A549 treated with CORT108297 at 1 μM for 4 hours (cell line): Measurements from ENCODE around the gene CD180. TPM values are rescaled to one million over a fixed set of nuclear protein-coding genes. Genes with fewer than 3 reads are reported as not detected.

ENCODE experiments used
- total RNA-seq: library from RNA; stranded (reverse); fragments of 200-300 nt; extraction: Qiagen RNA extraction; gene quantifications from 5 replicates; pipeline ENCODE4 v1.2.3, GENCODE V29; 2022

The CD180 gene
- total RNA-seq = 0.01 TPM in 1 of 5 replicates, not detected in the others

GRCh38 chr5:67196537-67197059, at the start of gene CD180:
TSS of gene CD180 (minus strand) at chr5:67196799. CDS start at chr5:67196641, 158 bp downstream.

